Measurements from ENCODE around the gene ANXA6. TPM values are rescaled to one million over a fixed set of nuclear protein-coding genes. Genes with fewer than 3 reads are reported as not detected.

Gene ANXA6
- total RNA-seq, 1 experiment from 2014 or later: 95.9 TPM

- DNase-seq (ENCODE audit: low spot score): no peak
- H3K36me3 ChIP-seq (ENCODE audit: insufficient read depth, low read length, poor library complexity, severe bottlenecking): no peaks in the 10 kb centered on the region
- no TSS peak for BruUV-seq (replicated peaks)
- H3K4me3 ChIP-seq (ENCODE audit: low read depth, low read length, poor library complexity, severe bottlenecking): no peak overlapping the region
- ChIA-PET CTCF (no interaction called here), POLR2A (ENCODE audit: low non-redundant PET) (no interaction called here)
- H3K27me3 ChIP-seq (replicated peaks; ENCODE audit: insufficient read depth, low read depth, low read length, poor library complexity): no peaks in the 10 kb centered on the region
- intact Hi-C loops (cut with micrococcal nuclease; ENCODE audit: unreplicated experiment): no loop called here
- TF ChIP-seq EZH2 (IDR thresholded peaks at IDR 0.05; ENCODE audit: borderline replicate concordance, low read depth, low read length, poor library complexity, severe bottlenecking) (no peak), CTCF (conservative IDR thresholded peaks at IDR 0.05; ENCODE audit: low read depth, low read length) (no peak)
- H3K27ac ChIP-seq (ENCODE audit: low read depth, low read length, poor library complexity, severe bottlenecking): no peak overlapping the region
- H3K4me1 ChIP-seq (ENCODE audit: insufficient read depth, low read length, poor library complexity, severe bottlenecking): no peaks in the 10 kb centered on the region
- H3K9me3 ChIP-seq (ENCODE audit: low read depth, low read length, poor library complexity, severe bottlenecking): no peaks in the 10 kb centered on the region
Measured at GRCh38 chr5:151173711-151174611, 16.4 kb upstream of the ANXA6 start.

GRCh38 chr5:151171529-151171928 lies 13.9 kb upstream of the ANXA6 start:
- no peaks in the 10 kb centered on the region for H3K4me1 ChIP-seq (ENCODE audit: insufficient read depth, low read length, poor library complexity, severe bottlenecking)
- intact Hi-C loops (cut with micrococcal nuclease; ENCODE audit: unreplicated experiment): no loop called here
- no peak for DNase-seq (ENCODE audit: low spot score)
- TF ChIP-seq CTCF (conservative IDR thresholded peaks at IDR 0.05; ENCODE audit: low read depth, low read length) (no peak), EZH2 (IDR thresholded peaks at IDR 0.05; ENCODE audit: borderline replicate concordance, low read depth, low read length, poor library complexity, severe bottlenecking) (no peak)
- no peaks in the 10 kb centered on the region for H3K36me3 ChIP-seq (ENCODE audit: insufficient read depth, low read length, poor library complexity, severe bottlenecking)
- no peaks in the 10 kb centered on the region for H3K9me3 ChIP-seq (ENCODE audit: low read depth, low read length, poor library complexity, severe bottlenecking)
- H3K27me3 ChIP-seq (replicated peaks; ENCODE audit: insufficient read depth, low read depth, low read length, poor library complexity): no peaks in the 10 kb centered on the region
- H3K27ac ChIP-seq (ENCODE audit: low read depth, low read length, poor library complexity, severe bottlenecking): no peak overlapping the region
- ChIA-PET POLR2A (ENCODE audit: low non-redundant PET) (no interaction called here), CTCF (no interaction called here)
- BruUV-seq (replicated peaks): no TSS peak
- no peak overlapping the region for H3K4me3 ChIP-seq (ENCODE audit: low read depth, low read length, poor library complexity, severe bottlenecking)

- H3K36me3 ChIP-seq (ENCODE audit: insufficient read depth, low read length, poor library complexity, severe bottlenecking): no peaks in the 10 kb centered on the region
- ChIA-PET POLR2A (ENCODE audit: low non-redundant PET) (no interaction called here), CTCF (interaction anchor here (0.7 kb wide), 1 partner anchor 87 kb away, joined by 8 read pairs; no protein-coding TSS in a partner anchor)
- BruUV-seq (replicated peaks): no TSS peak
- TF ChIP-seq CTCF (conservative IDR thresholded peaks at IDR 0.05; ENCODE audit: low read depth, low read length): no peak
- TF ChIP-seq EZH2 (IDR thresholded peaks at IDR 0.05; ENCODE audit: borderline replicate concordance, low read depth, low read length, poor library complexity, severe bottlenecking): no peak
- no peaks in the 10 kb centered on the region for H3K9me3 ChIP-seq (ENCODE audit: low read depth, low read length, poor library complexity, severe bottlenecking)
- no peak for DNase-seq (ENCODE audit: low spot score)
- H3K27ac ChIP-seq (ENCODE audit: low read depth, low read length, poor library complexity, severe bottlenecking): no peak overlapping the region
- no peak overlapping the region for H3K4me3 ChIP-seq (ENCODE audit: low read depth, low read length, poor library complexity, severe bottlenecking)
- H3K27me3 ChIP-seq (replicated peaks; ENCODE audit: insufficient read depth, low read depth, low read length, poor library complexity): no peaks in the 10 kb centered on the region
- intact Hi-C loops (cut with micrococcal nuclease; ENCODE audit: unreplicated experiment): loop anchor here (10.0 kb wide), 1 partner anchor 714 kb away; no protein-coding TSS in a partner anchor
- H3K4me1 ChIP-seq (ENCODE audit: insufficient read depth, low read length, poor library complexity, severe bottlenecking): no peaks in the 10 kb centered on the region
Measured at GRCh38 chr5:151168602-151169344, 11.2 kb upstream of the ANXA6 start.

Measured in A673 (cell line).